Stimulated activated CD8-positive, alpha-beta memory T cell treated with anti-CD3 and anti-CD28 coated beads, Interleukin-2, amount 100 ng/mL, for 1 hour (primary cell): Measurements from ENCODE around the gene TMEM135.
"Not testable (repeated sequence)": the region's sequence is repeated elsewhere in the genome, so short reads cannot be mapped to it uniquely, and the experiment has no call there.

Experiments used
- DNase-seq, 2 donors: peaks; one replicate each; pipeline ENCODE4 v3.0.0-alpha.2; 2020; ENCODE audit warnings: low read depth in 2 of 2

TMEM135 gene

GRCh38 chr11:87076874-87077429, 39.2 kb downstream of the TMEM135 start:
- no peak for DNase-seq

DNA sequence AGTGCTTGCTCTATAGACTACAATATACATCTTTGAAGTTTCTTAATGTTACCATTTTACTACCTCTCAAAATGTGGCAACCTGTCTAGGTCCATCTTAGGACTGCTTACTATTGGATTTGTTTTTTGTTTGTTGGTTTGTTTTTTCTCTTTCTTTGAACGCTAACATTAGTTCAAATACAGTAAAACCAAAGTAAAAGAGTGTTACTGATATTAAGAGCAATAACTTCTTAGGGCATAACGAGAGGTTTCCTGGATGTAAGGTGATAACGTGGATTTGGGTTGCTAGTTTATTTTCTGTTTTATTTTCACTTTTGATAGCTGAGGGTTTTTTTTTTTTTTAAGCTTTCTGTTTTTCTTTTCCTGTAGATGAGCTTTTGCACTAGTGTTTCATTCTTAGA, 43.6 kb downstream of the TMEM135 start:
- no peak for DNase-seq

- no peak for DNase-seq
Measured at GRCh38 chr11:87082590-87082989, 44.9 kb downstream of the TMEM135 start.

GRCh38 chr11:87083029-87083428, 45.3 kb downstream of the TMEM135 start:
- no peak for DNase-seq

- no peak for DNase-seq
Measured at GRCh38 chr11:87092159-87092558, 54.4 kb downstream of the TMEM135 start.

DNA sequence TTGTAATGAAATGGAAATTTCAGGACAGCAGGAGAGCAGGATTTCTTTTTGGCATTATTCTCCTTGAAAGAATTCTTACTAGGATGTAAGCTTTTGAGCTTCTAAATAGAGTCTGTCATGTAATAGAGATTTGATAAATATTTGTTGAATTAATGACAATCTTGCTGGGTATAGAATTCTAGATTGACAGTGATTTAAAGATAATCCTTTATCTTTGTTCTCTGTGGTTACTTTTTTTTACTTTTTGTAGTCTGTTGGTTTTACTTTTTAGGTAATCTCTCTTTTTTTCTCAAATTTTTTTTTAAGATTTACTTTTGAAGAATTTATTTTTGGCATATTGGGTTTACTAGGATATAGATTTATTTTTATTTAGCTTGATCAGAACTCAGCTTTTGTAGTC, 54.8 kb downstream of the TMEM135 start:
- no peak for DNase-seq

DNA sequence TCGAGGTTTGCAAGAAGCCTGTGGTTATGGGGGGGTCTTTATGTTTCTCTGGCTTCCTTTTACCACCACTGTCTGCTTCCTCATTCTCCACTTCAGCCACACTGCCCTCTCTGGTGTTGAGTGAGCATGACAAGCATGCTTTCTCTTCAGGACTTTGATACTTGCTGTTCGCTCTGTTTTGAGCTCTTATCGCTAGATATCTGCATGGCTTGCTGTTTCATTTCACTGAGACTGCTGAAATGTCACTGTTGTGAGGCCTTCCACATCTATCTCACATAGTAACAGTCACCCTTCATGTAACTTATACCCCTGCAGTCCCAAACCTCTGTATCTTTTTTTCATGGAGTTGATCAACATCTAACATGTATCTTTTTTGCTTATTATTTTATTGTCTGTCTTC, 59.8 kb downstream of the TMEM135 start:
- DNase-seq = peak in 1 of 2 donors; percentile 1

DNA sequence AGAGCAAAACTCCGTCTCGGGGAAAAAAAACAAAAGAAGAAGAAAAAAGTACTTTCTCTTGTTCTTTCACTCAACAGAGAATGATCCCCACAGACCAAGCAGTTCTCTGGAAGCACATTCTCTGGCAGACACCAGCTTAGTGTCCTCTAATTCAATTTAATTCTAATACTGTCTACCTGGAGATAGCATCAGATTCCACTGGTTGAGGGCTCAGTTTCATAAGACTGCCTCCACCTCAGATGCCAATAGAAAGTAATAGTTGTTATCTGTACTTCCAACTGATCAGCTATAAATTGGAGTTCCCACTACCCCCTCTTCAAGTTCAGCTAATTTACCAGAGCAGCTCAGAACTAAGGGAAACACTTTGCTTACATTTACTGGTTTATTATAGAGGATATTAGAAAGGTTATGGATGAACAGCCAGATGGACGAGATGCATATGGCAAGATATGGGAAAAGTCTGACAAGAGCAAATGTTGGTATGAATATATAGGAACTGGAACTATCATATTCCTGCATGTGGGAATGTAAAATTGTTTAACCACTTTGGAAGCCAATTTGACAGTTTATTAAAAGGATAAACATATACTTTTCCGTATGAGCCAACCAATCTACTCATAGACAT, 64.3 kb downstream of the TMEM135 start:
- DNase-seq = no peak

DNA sequence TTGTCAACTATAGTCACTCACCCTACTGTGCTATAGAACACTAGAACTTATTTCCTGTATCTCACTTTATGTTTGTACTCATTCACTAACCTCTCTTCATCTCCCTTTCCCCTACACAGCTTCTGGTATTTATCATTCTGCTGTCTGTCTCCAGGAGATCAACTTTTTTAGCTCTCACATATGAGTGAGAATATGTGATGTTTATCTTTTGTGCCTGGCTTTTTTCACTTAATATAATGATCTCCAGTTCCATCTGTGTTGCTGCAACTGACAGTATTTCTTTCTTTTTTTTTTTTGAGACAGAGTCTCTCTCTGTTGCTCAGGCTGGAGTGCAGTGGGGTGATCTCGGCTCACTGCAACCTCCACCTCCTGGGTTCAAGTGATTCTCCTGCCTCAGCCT, 68.1 kb downstream of the TMEM135 start:
- not testable (repeated sequence) for DNase-seq

DNA sequence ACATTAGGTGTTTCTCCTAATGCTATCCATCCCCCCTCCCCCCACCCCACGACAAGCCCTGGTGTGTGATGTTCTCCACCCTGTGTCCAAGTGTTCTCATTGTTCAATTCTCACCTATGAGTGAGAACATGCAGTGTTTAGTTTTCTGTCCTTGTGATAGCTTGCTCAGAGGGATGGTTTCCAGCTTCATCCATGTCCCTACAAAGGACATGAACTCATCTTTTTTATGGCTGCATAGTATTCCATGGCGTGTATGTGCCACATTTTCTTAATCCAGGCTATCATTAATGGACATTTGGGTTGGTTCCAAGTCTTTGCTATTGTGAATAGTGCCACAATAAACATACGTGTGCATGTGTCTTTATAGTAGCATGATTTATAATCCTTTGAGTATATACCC, 69.6 kb downstream of the TMEM135 start:
- DNase-seq = not testable (repeated sequence)

DNA sequence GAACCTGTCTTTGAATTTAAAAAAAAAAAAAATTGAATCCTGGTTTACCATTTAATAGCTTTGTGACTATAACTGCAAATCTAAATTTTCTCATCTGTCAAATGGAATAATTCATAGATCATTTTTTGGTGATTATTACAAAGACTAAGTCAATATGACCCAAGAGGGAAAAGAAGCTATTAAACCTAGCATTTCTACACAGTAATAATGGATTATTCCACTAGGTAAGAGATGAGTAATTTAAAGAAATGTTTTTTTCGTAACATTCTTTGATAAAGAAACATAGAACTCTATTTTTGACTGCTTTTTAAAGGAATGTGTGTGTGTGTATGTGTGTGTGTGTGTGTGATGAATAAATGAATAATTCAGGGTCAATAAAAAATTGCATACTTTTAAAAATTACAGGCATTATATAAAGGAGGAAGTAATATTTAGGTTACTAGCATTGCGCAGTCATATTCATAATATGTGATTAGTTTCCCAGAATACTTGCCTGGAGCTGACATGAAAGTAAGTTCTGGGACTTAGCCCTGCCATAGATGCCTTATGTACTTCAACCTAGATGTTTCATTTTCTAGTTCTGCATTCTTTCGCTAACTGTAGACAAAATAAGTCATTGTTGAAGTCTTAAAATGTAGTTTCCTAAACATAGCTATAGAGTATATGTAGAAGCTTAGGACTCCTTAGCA, 72.9 kb downstream of the TMEM135 start:
- DNase-seq = no peak

DNA sequence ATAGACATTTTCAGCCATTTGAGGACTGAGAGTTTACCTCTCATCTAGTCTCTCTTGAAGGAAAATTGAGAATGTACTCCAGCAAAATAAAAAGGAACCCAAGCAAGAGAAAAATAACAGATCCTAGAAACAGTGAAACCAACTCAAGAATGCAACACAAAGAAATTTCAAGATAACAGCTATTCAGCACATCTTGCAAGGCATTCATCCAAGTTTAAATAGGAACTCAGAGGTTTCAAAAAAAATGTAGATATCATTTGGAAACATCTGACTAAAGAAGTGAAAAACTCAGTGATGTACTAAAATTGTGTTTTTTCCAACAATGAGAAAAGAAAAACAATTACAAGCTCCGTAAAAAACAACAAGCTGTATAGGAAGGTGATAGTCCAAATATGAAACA, 76.4 kb downstream of the TMEM135 start:
- no peak for DNase-seq

- DNase-seq = no peak
Measured at GRCh38 chr11:87116185-87116584, 78.5 kb downstream of the TMEM135 start.

- DNase-seq = no peak
Measured at GRCh38 chr11:87120937-87121336, 83.2 kb downstream of the TMEM135 start.

DNA sequence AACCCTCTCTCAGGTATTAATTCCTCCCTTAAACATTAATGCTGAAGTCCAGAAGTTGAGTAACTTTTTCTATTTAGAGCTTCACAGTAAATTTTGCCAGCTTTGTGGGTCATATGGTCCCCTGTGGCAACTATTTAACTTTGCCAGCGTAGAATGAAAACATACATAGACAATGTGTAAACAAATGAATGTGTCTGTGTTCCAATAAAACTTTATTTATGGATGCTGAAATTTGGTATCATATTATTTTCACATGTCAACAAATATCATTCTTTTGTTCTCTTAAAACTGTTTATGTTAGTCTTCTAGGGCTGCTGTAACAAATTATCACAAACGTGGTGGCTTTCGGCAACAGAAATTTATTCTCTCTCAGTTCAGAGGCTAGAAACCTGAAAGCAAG, 85.1 kb downstream of the TMEM135 start:
- no peak for DNase-seq

- no peak for DNase-seq
Measured at GRCh38 chr11:87125257-87125656, 87.5 kb downstream of the TMEM135 start.

GRCh38 chr11:87127101-87127500, 89.4 kb downstream of the TMEM135 start:
- no peak for DNase-seq

GRCh38 chr11:87128372-87128771, 90.6 kb downstream of the TMEM135 start:
- no peak for DNase-seq

- no peak for DNase-seq
Measured at GRCh38 chr11:87134524-87135106, 96.9 kb downstream of the TMEM135 start.

DNA sequence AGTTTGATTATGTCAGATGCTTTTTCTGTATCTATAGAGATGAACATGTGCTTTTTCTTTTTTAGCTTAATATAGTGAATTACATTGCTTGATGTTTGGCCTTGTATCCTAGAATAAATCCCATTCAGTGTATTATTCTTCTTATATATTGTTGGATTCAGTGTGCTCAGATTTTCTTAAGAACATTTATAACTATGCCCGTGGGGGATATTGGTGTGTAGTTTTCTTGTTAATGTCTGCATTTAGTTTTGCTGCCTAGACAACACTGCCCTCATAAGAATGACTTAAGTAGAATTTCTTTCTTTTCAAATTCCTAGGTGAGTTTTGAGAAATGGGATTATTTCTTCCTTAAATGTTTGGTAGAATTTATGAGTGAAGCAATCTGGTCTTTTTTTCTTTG, 98.5 kb downstream of the TMEM135 start:
- no peak for DNase-seq

DNA sequence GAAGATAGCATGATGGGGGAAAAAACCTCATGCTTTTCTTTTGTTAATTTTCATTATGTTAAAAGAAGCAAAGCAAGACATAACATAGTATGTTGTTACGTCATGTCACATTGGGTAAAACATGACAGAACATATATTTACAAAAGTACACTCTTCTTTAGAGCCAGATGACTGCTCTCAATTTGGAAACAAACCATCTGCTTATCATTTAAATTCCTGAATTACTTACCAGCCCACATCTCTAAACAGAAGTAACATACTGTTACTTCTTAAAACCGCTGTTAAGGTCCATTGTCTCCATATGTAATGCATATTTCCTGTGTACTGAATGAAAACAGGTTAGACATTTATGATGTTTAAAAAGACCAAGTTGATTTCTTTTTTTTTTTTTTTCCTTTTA, 100.0 kb downstream of the TMEM135 start:
- DNase-seq = no peak

DNA sequence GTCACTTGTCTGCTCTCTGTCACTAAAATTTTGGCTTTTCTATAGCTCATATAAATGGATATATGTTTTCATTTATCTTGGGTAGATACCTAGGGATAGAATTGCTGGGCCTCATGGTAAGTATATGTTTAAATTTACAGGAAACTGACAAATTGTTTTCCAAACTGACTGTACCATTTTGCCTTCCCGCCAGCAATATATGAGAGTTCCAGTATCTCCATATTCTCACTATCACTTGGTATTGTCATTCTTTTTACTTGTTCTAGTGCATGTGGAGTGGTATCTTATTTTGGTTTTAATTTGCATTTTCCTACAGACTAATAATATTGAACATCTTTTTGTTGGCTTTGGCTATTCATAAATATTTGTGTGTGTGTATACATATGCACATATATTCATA, 101.7 kb downstream of the TMEM135 start:
- DNase-seq = no peak

DNA sequence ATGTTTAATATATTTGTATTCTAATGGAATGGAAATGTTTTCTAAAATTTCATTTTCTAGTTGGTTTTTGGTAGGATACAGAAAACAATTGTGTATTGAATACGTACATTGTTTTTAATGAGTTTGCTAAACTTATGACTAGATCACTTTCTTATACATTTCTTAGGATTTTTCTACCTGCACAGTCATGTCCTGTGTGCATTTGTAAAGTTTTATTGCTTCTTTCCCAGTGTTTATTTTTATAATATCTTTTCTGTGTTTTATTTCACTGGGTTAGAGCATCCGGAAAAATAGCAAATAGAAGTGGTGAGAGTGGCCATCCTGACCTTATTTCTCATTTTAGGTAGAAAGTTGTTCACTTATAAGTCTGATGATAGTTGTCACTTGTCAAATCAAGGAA, 103.6 kb downstream of the TMEM135 start:
- no peak for DNase-seq
